HCT116 (cell line): ENCODE results near the gene RBM38. TPM values are rescaled to one million over a fixed set of nuclear protein-coding genes. Genes with fewer than 3 reads are reported as not detected.

Experiments
- ATAC-seq: fragments of 200-7000 bp; cut with Tn5 transposase; 2 replicates; pipeline ENCODE4 v1.9.1; 2020; ENCODE audit warnings: mild to moderate bottlenecking, moderate library complexity
- BruUV-seq: library from RNA; stranded (reverse); fragments of 400-500 nt; replicated peaks from 2 replicates; lab custom pipeline; 2021; lab: Mats Ljungman, UMichigan
- CTCF ChIA-PET: fragments of 300-600 bp; sonication (Branson Sonifier 250); formaldehyde crosslinking; loops from one replicate; lab custom pipeline; 2021; ENCODE audit warnings: antibody characterized with exemption; lab: Charles Lee
- POLR2A ChIA-PET: fragments of 300-600, 350-600 bp; sonication (Branson Sonifier 250); formaldehyde crosslinking; loops from one replicate; lab custom pipeline; 2021; ENCODE audit warnings: antibody characterized with exemption; lab: Charles Lee
- RAD21 ChIA-PET, 2 experiments: fragments of 300-600 bp; sonication (Branson Sonifier 250); formaldehyde crosslinking; loops; one replicate each; lab custom pipeline; 2023; ENCODE audit warnings: low total read pairs in 2 of 2; ENCODE audit not compliant: uncharacterized antibody in 2 of 2, unreplicated experiment in 2 of 2, low non-redundant PET in 1 of 2; lab: Charles Lee
- DNase-seq: peaks from one replicate; pipeline ENCODE4 v3.0.0-alpha.2; 2010; ENCODE audit warnings: low read depth, low spot score
- H2AFZ ChIP-seq: fragments of 200-600 bp; shearing (Covaris generic), sonication (generic); 2 replicates; pipeline ENCODE4 v1.6.1; 2017; ENCODE audit warnings: low read depth, mixed run types, mixed read lengths, antibody characterized with exemption, low read length; ENCODE audit not compliant: poor library complexity, severe bottlenecking
- H3K27ac ChIP-seq: 2 replicates; pipeline ENCODE4 v1.5.1; 2012; ENCODE audit warnings: low read depth, low read length
- H3K27me3 ChIP-seq: fragments of 200-600 bp; sonication (generic); 2 replicates; pipeline ENCODE4 v1.6.1; 2016; ENCODE audit warnings: mixed run types, low read length, mixed read lengths; ENCODE audit not compliant: insufficient read depth
- H3K36me3 ChIP-seq, 2 experiments: fragments of 200-500 bp in 1 of 2; fragments of 200-600 bp in 1 of 2; sonication (Bioruptor generic) in 1 of 2; sonication (generic) in 1 of 2; 2 replicates each; pipeline versions ENCODE4 v1.5.1 to v1.6.1; 2014 to 2016; ENCODE audit warnings: low read length in 2 of 2, inconsistent platforms in 1 of 2, mixed read lengths in 1 of 2, mixed run types in 1 of 2; ENCODE audit not compliant: insufficient read depth in 2 of 2, control insufficient read depth in 1 of 2
- H3K4me1 ChIP-seq, 2 experiments: fragments of 200-600 bp in 1 of 2; sonication (generic) in 1 of 2; 2 replicates each; pipeline versions ENCODE4 v1.5.1 to v1.6.1; 2012 to 2017; ENCODE audit warnings: low read length in 2 of 2, inconsistent platforms in 1 of 2, mild to moderate bottlenecking in 1 of 2, mixed read lengths in 1 of 2, mixed run types in 1 of 2, moderate library complexity in 1 of 2; ENCODE audit not compliant: insufficient read depth in 2 of 2, control insufficient read depth in 1 of 2
- H3K4me2 ChIP-seq: fragments of 200-600 bp; sonication (generic); 2 replicates; pipeline ENCODE4 v1.6.1; 2017; ENCODE audit warnings: mixed run types, low read length, mixed read lengths
- H3K4me3 ChIP-seq, 2 experiments: fragments of 200-600 bp in 1 of 2; sonication (generic) in 1 of 2; replicated peaks in 1 of 2; 2 replicates each; pipeline ENCODE4 v1.5.1; 2011 to 2016; ENCODE audit warnings: low read length in 2 of 2, control low read depth in 1 of 2, low read depth in 1 of 2, mild to moderate bottlenecking in 1 of 2, mixed read lengths in 1 of 2, mixed run types in 1 of 2
- H3K79me2 ChIP-seq: fragments of 200-600 bp; sonication (generic); 2 replicates; pipeline ENCODE4 v1.6.1; 2017; ENCODE audit warnings: mild to moderate bottlenecking, mixed run types, low read length, moderate library complexity, mixed read lengths; ENCODE audit not compliant: insufficient read depth
- H3K9ac ChIP-seq: fragments of 200-600 bp; sonication (generic); 2 replicates; pipeline ENCODE4 v1.6.1; 2016; ENCODE audit warnings: low read length, mixed read lengths
- H3K9me2 ChIP-seq: fragments of 200-600 bp; sonication (generic), shearing (Covaris generic); 2 replicates; pipeline ENCODE4 v1.6.1; 2017; ENCODE audit warnings: mixed run types, mild to moderate bottlenecking, moderate library complexity; ENCODE audit not compliant: insufficient read depth
- H3K9me3 ChIP-seq, 2 experiments: fragments of 200-500 bp in 1 of 2; fragments of 200-600 bp in 1 of 2; sonication (Bioruptor generic) in 1 of 2; sonication (generic) in 1 of 2; 2 replicates each; pipeline ENCODE4 v1.6.1; 2014 to 2017; ENCODE audit warnings: low read length in 2 of 2, mixed read lengths in 2 of 2, inconsistent platforms in 1 of 2, low read depth in 1 of 2, mild to moderate bottlenecking in 1 of 2, mixed run types in 1 of 2, moderate library complexity in 1 of 2; ENCODE audit not compliant: control insufficient read depth in 1 of 2, insufficient read depth in 1 of 2
- H4K20me1 ChIP-seq: fragments of 200-600 bp; sonication (generic), shearing (Covaris generic); 2 replicates; pipeline ENCODE4 v1.6.1; 2017; ENCODE audit warnings: mixed run types, mild to moderate bottlenecking, moderate library complexity; ENCODE audit not compliant: insufficient read depth
- CBX3 ChIP-seq: IDR thresholded peaks from 2 replicates; pipeline ENCODE4 v1.6.1; 2012; ENCODE audit warnings: low read depth
- CEBPB ChIP-seq: IDR thresholded peaks from 2 replicates; pipeline ENCODE4 v1.6.1; 2012; ENCODE audit warnings: low read depth
- EGR1 ChIP-seq: IDR thresholded peaks from 2 replicates; pipeline ENCODE4 v1.6.1; 2012; ENCODE audit warnings: low read depth
- ELF1 ChIP-seq: IDR thresholded peaks from 2 replicates; pipeline ENCODE4 v1.6.1; 2012; ENCODE audit warnings: low read depth, borderline replicate concordance
- EZH2 ChIP-seq: fragments of 200-600 bp; sonication (generic); IDR thresholded peaks from 2 replicates; pipeline ENCODE4 v1.6.1; 2017; ENCODE audit warnings: antibody characterized with exemption, mixed run types
- EZH2phosphoT487 ChIP-seq: fragments of 200-600 bp; IDR thresholded peaks from 2 replicates; pipeline ENCODE4 v1.6.1; 2018; ENCODE audit warnings: antibody characterized with exemption, borderline replicate concordance
- FOSL1 ChIP-seq: IDR thresholded peaks from 2 replicates; pipeline ENCODE4 v1.6.1; 2012; ENCODE audit warnings: low read depth
- JUND ChIP-seq: IDR thresholded peaks from 2 replicates; pipeline ENCODE4 v1.6.1; 2012
- MAX ChIP-seq: IDR thresholded peaks from 2 replicates; pipeline ENCODE4 v1.6.1; 2012
- POLR2A ChIP-seq: IDR thresholded peaks from 2 replicates; pipeline ENCODE4 v1.7.0; 2011; ENCODE audit warnings: borderline replicate concordance; ENCODE audit not compliant: insufficient read depth, insufficient read length; ENCODE audit errors: extremely low read depth
- POLR2AphosphoS5 ChIP-seq: IDR thresholded peaks from 2 replicates; pipeline ENCODE4 v1.6.1; 2011; ENCODE audit warnings: mild to moderate bottlenecking, low read depth, low read length, moderate library complexity
- REST ChIP-seq: IDR thresholded peaks from 2 replicates; pipeline ENCODE4 v1.6.1; 2012; ENCODE audit warnings: low read depth
- SIN3A ChIP-seq: IDR thresholded peaks from 2 replicates; pipeline ENCODE4 v1.6.1; 2012; ENCODE audit warnings: low read depth
- SP1 ChIP-seq: IDR thresholded peaks from 2 replicates; pipeline ENCODE4 v1.6.1; 2012; ENCODE audit warnings: low read depth
- TCF7L2 ChIP-seq: IDR thresholded peaks from 2 replicates; pipeline ENCODE4 v1.7.0; 2011; ENCODE audit warnings: borderline replicate concordance, inconsistent platforms; ENCODE audit not compliant: insufficient read depth, insufficient read length; ENCODE audit errors: extremely low read depth
- ZFX ChIP-seq: fragments of 450-650 bp; IDR thresholded peaks from 2 replicates; pipeline ENCODE4 v1.6.1; 2017
- intact Hi-C: fragments of 100-400 bp; cut with micrococcal nuclease; formaldehyde crosslinking; loops from 2 replicates; pipeline ENCODE4 v1.10.0; 2022
- total RNA-seq: library from RNA; stranded (reverse); gene quantifications from one replicate; pipeline ENCODE4 v1.2.1, GENCODE V29; 2021; ENCODE audit not compliant: unreplicated experiment
- TF ChIP-seq, protein P1 (sequence below): IDR thresholded peaks from 2 replicates; pipeline ENCODE4 v1.6.1; 2012
- TF ChIP-seq, protein P2 (sequence below), 3 experiments: fragments of 200-600 bp in 1 of 3; sonication (generic) in 1 of 3; IDR thresholded peaks in 2 of 3; conservative IDR thresholded peaks in 1 of 3; 2 replicates each; pipeline ENCODE4 v1.5.1; 2012 to 2017; ENCODE audit warnings: low read depth in 2 of 3, low read length in 2 of 3, antibody characterized with exemption in 1 of 3, borderline replicate concordance in 1 of 3, control low read depth in 1 of 3, mild to moderate bottlenecking in 1 of 3, mixed read lengths in 1 of 3, mixed run types in 1 of 3, moderate library complexity in 1 of 3; ENCODE audit not compliant: insufficient read depth in 1 of 3
- TF ChIP-seq, protein P3 (sequence below): IDR thresholded peaks from 2 replicates; pipeline ENCODE4 v1.6.1; 2011; ENCODE audit warnings: mild to moderate bottlenecking, low read length, moderate library complexity; ENCODE audit not compliant: insufficient replicate concordance; ENCODE audit errors: extremely low read depth

Gene RBM38
- total RNA-seq, 1 experiment from 2014 or later: 36.2 TPM

- no TSS peak for BruUV-seq
- TF ChIP-seq EZH2phosphoT487 (no peak), ELF1 (no peak), CBX3 (no peak), POLR2AphosphoS5 (no peak), EZH2 (no peak), SP1 (no peak), POLR2A (no peak), CEBPB (no peak), SIN3A (no peak), REST (no peak), ZFX (no peak), JUND (no peak), TCF7L2 (no peak), FOSL1 (no peak), MAX (no peak), EGR1 (no peak)
- TF ChIP-seq, protein P1, sequence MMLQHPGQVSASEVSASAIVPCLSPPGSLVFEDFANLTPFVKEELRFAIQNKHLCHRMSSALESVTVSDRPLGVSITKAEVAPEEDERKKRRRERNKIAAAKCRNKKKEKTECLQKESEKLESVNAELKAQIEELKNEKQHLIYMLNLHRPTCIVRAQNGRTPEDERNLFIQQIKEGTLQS: no peak
- TF ChIP-seq, protein P2, sequence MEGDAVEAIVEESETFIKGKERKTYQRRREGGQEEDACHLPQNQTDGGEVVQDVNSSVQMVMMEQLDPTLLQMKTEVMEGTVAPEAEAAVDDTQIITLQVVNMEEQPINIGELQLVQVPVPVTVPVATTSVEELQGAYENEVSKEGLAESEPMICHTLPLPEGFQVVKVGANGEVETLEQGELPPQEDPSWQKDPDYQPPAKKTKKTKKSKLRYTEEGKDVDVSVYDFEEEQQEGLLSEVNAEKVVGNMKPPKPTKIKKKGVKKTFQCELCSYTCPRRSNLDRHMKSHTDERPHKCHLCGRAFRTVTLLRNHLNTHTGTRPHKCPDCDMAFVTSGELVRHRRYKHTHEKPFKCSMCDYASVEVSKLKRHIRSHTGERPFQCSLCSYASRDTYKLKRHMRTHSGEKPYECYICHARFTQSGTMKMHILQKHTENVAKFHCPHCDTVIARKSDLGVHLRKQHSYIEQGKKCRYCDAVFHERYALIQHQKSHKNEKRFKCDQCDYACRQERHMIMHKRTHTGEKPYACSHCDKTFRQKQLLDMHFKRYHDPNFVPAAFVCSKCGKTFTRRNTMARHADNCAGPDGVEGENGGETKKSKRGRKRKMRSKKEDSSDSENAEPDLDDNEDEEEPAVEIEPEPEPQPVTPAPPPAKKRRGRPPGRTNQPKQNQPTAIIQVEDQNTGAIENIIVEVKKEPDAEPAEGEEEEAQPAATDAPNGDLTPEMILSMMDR (IDR thresholded peaks at IDR 0.05 in 2 of 3, conservative IDR thresholded peaks at IDR 0.05 in 1 of 3; ENCODE audit: borderline replicate concordance in 1 of 3, insufficient read depth in 1 of 3, low read depth in 2 of 3, low read length in 2 of 3): no peak
- TF ChIP-seq, protein P3, sequence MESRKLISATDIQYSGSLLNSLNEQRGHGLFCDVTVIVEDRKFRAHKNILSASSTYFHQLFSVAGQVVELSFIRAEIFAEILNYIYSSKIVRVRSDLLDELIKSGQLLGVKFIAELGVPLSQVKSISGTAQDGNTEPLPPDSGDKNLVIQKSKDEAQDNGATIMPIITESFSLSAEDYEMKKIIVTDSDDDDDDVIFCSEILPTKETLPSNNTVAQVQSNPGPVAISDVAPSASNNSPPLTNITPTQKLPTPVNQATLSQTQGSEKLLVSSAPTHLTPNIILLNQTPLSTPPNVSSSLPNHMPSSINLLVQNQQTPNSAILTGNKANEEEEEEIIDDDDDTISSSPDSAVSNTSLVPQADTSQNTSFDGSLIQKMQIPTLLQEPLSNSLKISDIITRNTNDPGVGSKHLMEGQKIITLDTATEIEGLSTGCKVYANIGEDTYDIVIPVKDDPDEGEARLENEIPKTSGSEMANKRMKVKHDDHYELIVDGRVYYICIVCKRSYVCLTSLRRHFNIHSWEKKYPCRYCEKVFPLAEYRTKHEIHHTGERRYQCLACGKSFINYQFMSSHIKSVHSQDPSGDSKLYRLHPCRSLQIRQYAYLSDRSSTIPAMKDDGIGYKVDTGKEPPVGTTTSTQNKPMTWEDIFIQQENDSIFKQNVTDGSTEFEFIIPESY: no peak
- Histone ChIP-seq H3K36me3 (peaks cover 67 to 75% of the 10 kb centered on the region in 2 experiments), H3K4me1 (no peaks in the 10 kb centered on the region), H3K4me2 (no peak overlapping the region), H3K9me3 (no peaks in the 10 kb centered on the region), H3K9me2 (no peaks in the 10 kb centered on the region), H3K27me3 (no peaks in the 10 kb centered on the region), H3K79me2 (peaks cover 3% of the 10 kb centered on the region; the same call in 1 of the 2 replicates), H3K27ac (no peak overlapping the region), H3K4me3 (no peak overlapping the region), H3K9ac (no peak overlapping the region), H4K20me1 (peaks cover 6% of the 10 kb centered on the region; the same call in 1 of the 2 replicates), H2AFZ (no peak overlapping the region)
- no peak for DNase-seq
- ChIA-PET CTCF (no interaction called here), RAD21 (no interaction called here), POLR2A (no interaction called here)
- ATAC-seq: no peak
- intact Hi-C loops: no loop called here
Observed at GRCh38 chr20:57374343-57374930, 16.8 kb upstream of the RBM38 start.
